Stomach (tissue), 4 donors: ENCODE measurements around the gene VRK2.

Experiments used
- CTCF ChIP-seq, 7 experiments: fragments of 450-650 bp in 4 of 7; fragments of 200-600 bp in 3 of 7; sonication (generic) in 3 of 7; IDR thresholded peaks; one replicate each; pipeline ENCODE4 v1.5.1; 2016 to 2019; ENCODE audit warnings: antibody characterized with exemption in 7 of 7, control low read depth in 2 of 7, mild to moderate bottlenecking in 1 of 7
- EP300 ChIP-seq: sonication (generic); formaldehyde crosslinking; IDR thresholded peaks from one replicate; pipeline ENCODE4 v1.6.1; 2017; ENCODE audit warnings: antibody characterized with exemption
- POLR2A ChIP-seq, 4 donors: fragments of 450-650 bp; IDR thresholded peaks; one replicate each; pipeline ENCODE4 v1.6.1; 2016; ENCODE audit warnings: antibody characterized with exemption in 4 of 4, control low read depth in 2 of 4, mild to moderate bottlenecking in 1 of 4, moderate library complexity in 1 of 4

- TF ChIP-seq POLR2A (IDR thresholded peaks at IDR 0.05): no peak
- no peak for TF ChIP-seq CTCF (IDR thresholded peaks at IDR 0.05)
- no peak for TF ChIP-seq EP300
These were observed 25.5 kb downstream of the VRK2 start for GRCh38 chr2:58072102-58072501.
